ENCODE data around the gene GOLPH3L.
"Not testable (repeated sequence)": the region's sequence is repeated elsewhere in the genome, so short reads cannot be mapped to it uniquely, and the experiment has no call there.

Gene GOLPH3L

GRCh38 chr1:150657064-150657463 is 39.9 kb downstream of the GOLPH3L start:
- not testable (repeated sequence) for DNase-seq (ENCODE audit: low read depth)

- DNase-seq (ENCODE audit: low read depth), result not testable (repeated sequence)
These were observed 42.3 kb downstream of the GOLPH3L start for GRCh38 chr1:150654635-150655034.

- no peak for DNase-seq (ENCODE audit: low read depth)
These were observed 46.8 kb downstream of the GOLPH3L start for GRCh38 chr1:150650193-150650592.

GRCh38 chr1:150649441-150650075 is 47.4 kb downstream of the GOLPH3L start:
- DNase-seq (ENCODE audit: low read depth), result no peak

- no peak for DNase-seq (ENCODE audit: low read depth)
These were observed 54.7 kb downstream of the GOLPH3L start for GRCh38 chr1:150642296-150642695.

- not testable (repeated sequence) for DNase-seq (ENCODE audit: low read depth)
These were observed 55.7 kb downstream of the GOLPH3L start for GRCh38 chr1:150641126-150641815.

- DNase-seq (ENCODE audit: low read depth), result not testable (repeated sequence)
These were observed 58.5 kb downstream of the GOLPH3L start for GRCh38 chr1:150638430-150638829.

GRCh38 chr1:150634839-150635622 is 61.9 kb downstream of the GOLPH3L start:
- DNase-seq (ENCODE audit: low read depth), result not testable (repeated sequence)

- peak; percentile 94 for DNase-seq (ENCODE audit: low read depth)
These were observed 67.6 kb downstream of the GOLPH3L start, which contains the start of gene ENSA for GRCh38 chr1:150629115-150629928. TSS of gene ENSA (minus strand) at chr1:150629612. CDS start at chr1:150629470, 142 bp downstream.

- no peak for DNase-seq (ENCODE audit: low read depth)
These were observed 68.2 kb downstream of the GOLPH3L start for GRCh38 chr1:150628766-150629114.

GRCh38 chr1:150627826-150628410 is 69.0 kb downstream of the GOLPH3L start:
- no peak for DNase-seq (ENCODE audit: low read depth)

- DNase-seq (ENCODE audit: low read depth), result no peak
These were observed 70.8 kb downstream of the GOLPH3L start for GRCh38 chr1:150626150-150626549.

GRCh38 chr1:150624546-150624945 is 72.4 kb downstream of the GOLPH3L start:
- not testable (repeated sequence) for DNase-seq (ENCODE audit: low read depth)

- not testable (repeated sequence) for DNase-seq (ENCODE audit: low read depth)
These were observed 72.8 kb downstream of the GOLPH3L start for GRCh38 chr1:150624134-150624533.

- DNase-seq (ENCODE audit: low read depth), result no peak
These were observed 74.5 kb downstream of the GOLPH3L start for GRCh38 chr1:150622303-150622975.

GRCh38 chr1:150621497-150622302 is 75.3 kb downstream of the GOLPH3L start:
- peak; percentile 40 for DNase-seq (ENCODE audit: low read depth)

- DNase-seq (ENCODE audit: low read depth), result no peak
These were observed 76.0 kb downstream of the GOLPH3L start for GRCh38 chr1:150620919-150621318.

GRCh38 chr1:150619576-150620509 is 77.1 kb downstream of the GOLPH3L start:
- DNase-seq (ENCODE audit: low read depth), result no peak

Measured in activated gamma-delta T cell treated with anti-CD3 and anti-CD28 coated beads, Interleukin-2, amount 50 U/mL, for 16 hours (primary cell).